Amygdala (tissue), 56 donors: ENCODE data around the gene GFAP.
A peak's percentile ranks its signal among the peaks of the same experiment; 100 is the strongest.

Source experiments
- DNase-seq, 56 donors: peaks; one replicate each; lab custom pipeline; 2025; lab: John Stamatoyannopoulos, UW

The GFAP gene

DNA sequence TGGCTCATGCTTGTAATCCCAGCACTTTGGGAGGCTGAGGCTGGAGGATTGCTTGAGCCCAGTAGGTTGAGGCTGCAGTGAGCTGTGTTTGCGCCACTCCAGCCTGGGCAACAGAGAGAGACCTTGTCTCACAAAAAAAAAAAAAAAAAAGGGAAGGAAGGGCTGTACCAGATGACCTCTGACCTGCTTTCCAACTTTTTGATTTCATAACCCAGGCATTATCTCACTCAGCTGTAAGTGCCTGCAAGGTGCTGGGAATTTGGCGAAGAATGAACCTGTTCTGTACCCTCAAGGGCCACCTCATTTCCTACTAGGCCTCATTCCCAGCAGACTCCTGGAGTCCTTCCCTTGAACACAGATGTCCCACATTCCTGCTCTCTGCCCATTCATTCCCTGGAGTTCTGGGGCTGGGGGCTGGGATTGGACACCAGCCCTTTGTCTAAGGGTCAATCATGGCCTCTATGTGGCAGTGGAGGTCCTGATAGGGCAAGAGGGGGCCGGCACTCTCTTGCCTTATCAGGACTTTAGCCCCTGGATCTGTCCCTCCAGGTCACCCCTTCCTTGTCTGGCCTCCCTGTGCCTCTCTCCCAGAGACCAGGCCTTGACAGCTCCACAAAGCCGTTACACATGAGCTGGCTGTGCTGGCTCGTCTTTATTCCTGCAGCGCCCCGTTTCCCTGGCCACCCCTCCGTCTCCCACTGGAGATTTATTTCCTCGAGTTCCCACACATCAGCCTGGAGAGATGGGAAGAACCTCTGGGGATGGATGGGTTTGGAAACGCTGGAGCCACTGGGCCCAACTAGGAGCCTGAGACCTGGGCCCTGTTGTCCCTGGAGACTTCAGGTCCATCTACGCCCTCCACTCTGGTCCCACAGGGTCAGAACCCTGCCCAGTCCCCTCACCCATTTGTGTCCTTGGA is 821 bp upstream of the GFAP start:
- peak in 8 of 56 donors; percentile 40 to 73 (median 62) for DNase-seq

- DNase-seq = peak in 1 of 56 donors; percentile 50
These were observed 515 bp downstream of the GFAP start for GRCh38 chr17:44914698-44915271.

GRCh38 chr17:44914148-44914547 is 1.2 kb downstream of the GFAP start:
- DNase-seq = peak in 1 of 56 donors; percentile 48

- DNase-seq = peak in 1 of 56 donors; percentile 43
These were observed 1.6 kb downstream of the GFAP start for GRCh38 chr17:44913676-44914075.

DNA sequence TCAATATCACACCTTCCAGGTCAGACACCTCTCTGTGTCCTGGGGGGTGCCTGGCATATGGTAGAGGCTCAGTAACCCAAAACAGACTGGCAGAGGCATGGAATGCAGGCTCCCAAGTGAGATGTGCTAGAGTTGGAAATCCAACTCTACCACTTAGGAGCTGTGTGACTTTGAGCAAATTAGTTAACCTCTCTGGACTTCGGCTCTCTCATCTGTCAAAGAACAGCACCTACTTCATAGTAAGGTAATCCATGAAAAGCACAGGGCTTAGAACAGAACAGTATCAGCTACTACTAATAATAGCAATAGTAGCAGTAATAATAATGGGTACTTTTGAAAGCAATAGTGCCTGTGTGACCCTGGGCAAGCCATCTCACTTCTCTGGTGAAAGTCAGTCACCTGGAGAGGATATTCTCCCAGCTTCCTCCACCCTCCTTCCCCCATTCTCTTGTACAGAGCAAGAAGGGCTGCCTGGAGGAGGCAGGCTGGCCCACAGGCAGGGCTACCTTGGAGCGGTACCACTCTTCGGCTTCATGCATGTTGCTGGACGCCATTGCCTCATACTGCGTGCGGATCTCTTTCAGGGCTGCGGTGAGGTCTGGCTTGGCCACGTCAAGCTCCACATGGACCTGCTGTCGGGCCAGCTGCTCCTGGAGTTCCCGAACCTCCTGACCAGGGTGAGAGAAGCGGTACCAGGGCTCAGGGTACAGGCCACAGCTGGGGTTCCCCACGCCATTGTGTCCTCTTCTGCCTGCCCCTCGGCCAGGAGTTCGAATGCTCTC is 2.3 kb downstream of the GFAP start:
- DNase-seq = peak in 2 of 56 donors; percentile 22 to 37

DNA sequence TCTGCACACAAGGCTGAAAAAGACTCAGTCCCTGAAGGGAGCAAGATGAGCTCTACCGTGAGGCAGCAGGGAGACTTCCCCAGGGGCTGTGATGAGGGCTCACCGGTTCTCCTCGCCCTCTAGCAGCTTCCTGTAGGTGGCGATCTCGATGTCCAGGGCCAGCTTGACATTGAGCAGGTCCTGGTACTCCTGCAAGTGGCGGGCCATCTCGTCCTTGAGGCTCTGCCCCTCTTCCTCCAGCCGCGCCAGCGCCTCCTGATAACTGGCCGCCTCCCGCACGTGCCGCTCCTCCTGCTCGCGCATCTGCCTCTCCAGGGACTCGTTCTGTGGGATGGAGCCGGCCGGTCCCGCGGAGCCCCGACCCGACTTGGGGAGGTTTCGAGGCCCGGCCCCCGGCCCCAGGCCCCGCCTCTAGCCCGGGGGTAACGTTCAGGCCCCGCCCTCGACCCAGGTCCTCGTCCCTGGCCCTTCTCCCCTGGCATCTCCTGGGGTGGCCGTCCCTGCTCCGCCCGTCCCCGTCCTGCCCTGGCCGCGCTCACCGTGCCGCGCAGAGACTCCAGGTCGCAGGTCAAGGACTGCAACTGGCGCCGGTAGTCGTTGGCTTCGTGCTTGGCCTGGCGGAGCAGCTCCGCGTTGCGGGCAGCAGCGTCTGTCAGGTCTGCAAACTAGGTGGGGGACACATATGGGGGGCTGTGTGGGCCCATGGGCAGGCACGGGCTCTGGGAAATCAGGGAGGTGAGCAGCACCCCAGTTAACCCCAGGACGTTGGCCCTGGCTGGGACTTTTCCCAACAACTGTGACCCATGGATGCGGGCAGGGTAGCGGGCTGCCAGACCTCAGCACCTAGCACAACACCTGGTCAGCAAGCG is 3.9 kb downstream of the GFAP start:
- peak in 13 of 56 donors; percentile 14 to 68 (median 53) for DNase-seq

DNA sequence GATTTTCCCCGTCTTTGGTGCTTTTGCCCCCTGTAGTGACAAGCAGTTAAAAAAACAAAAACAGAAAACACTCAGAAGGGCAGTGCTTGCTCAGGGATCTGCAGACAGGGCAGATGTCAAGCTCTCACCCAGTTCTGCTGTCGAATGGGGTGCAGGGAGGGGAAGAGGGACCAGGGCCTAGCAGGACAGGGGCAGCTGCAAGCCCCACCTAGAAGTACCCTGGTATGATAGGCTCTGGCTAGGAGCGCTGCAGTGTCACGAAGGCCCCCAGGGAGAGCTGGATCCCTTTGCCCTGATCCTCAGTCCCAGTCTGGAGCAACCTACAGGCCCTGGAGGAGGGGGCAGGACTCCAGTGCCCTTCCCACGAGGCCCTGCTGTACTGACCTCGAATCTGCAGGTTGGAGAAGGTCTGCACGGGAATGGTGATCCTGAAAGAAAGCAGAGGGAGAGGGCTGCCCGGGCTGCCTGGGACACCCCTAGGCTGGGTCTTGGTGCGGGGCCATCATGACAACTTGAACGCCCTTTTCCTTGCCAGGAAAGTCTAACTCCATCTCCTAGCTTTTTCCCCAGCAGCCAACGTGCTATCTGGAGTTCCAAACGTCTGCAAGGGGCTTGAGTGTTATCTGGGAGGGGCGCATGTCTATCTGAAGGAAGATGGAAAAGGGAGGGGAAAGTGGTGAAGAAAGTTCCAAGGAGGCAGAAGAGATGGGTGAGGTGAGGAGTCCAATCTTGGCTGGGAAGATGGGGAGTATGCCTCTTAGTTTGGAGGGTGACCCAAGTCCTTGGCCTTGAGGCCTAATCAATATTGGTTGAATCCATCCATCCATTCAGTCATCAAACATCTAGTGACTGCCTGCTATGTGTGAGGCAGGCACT is 4.8 kb downstream of the GFAP start:
- DNase-seq = no peak

- no peak for DNase-seq
These were observed 5.6 kb downstream of the GFAP start for GRCh38 chr17:44909681-44910144.

DNA sequence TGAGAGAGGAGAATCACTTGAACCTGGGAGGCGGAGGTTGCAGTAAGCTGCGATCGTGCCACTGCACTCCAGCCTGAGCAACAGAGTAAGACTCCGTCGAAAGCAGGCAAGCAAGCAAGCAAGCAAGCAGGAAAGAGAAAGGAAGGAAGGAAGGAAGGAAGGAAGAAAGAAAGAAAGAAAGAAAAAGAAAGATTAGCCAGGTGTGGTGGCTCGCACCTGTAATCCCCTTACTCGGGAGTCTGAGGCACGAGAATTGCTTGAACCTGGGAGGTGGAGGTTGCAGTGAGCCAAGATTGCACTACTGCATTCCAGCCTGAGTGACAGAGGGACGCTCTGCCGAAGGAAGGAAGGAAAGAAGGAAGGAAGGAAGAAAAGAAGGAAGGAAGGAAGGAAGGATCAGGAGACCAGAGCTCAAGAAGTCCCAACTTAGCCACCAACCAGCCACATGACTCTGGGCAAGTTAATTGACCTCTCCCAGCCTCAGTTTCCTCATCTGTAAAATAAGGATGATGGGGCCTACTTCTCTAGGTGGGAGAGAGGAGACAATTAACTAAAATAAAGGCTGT is 6.5 kb downstream of the GFAP start:
- DNase-seq = no peak

GRCh38 chr17:44907729-44908470 is 7.4 kb downstream of the GFAP start:
- no peak for DNase-seq

DNA sequence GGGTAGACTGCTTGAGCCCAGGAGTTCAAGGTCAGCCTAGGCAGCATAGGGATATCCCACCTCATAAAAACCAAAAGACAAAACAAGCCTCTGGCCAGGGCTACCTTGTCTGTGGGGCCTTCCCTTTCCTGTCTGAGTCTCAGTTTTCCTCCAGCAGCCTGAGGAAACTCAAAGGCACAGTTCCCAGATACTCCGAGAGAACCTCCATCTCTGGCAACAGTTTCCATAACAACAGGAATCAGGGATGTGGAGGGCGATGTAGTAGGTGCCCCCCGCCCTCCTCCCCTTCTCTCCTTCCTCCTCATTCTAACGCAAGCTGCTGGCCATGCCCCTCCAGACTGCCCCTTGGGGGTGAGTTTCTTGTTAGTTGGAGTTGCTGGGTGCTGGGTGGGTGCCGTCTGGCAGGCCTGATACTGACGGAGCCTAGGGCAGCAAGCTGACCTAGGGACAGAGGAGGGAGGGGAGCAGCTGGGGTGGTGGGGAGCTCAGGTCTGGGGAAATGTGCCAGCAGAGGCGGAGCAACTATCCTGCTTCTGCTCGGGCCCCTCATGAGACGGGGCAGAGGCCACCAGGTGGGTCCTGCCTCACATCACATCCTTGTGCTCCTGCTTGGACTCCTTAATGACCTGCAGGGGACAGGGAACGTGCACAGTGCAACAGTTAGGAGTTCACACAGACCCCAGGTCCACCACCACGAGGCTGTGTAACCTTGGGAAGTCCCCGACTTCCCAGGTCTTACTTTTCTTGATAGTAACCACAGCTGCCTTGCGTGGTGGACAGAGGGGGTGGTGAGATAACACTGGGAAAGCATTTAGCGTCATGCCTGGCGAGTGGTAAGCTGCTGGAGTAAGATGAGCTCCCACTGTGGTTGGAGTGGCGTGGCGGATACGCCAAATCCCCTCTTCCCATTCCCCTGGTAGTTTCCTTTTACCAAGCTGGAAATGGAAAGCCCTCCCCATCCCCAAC is 8.3 kb downstream of the GFAP start:
- peak in 3 of 56 donors; percentile 35 to 41 (median 37) for DNase-seq

DNA sequence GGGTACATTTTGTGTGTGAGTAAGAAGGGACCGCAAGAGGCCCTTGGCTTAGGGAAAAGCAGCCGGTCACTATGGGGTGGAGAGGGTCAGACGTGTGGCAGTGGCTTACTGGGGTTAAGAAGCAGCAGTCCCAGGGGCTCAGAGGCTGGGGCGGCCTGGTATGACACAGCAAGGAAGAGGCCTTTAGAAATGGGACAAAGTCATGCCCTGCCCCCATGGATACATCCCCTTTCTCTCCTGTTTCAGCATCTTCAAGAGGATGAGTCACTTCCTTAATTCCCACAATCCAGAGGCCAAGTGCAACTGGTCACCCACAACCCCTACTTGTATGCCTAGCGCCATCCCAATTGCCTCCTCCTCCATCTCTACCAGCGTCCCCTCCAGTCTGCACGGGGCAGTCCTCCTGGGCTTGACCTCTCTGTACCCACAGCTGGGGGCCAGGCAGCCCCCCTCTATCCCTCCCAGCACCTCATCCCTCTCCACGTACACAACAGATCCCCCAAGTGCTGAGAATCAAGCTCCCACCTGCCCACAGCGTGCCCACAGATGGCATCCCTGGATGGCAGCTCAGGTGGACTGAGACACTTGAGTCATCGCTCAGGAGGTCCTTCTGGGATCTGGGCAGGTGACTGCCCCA is 9.2 kb downstream of the GFAP start:
- peak in 1 of 56 donors; percentile 34 for DNase-seq

DNA sequence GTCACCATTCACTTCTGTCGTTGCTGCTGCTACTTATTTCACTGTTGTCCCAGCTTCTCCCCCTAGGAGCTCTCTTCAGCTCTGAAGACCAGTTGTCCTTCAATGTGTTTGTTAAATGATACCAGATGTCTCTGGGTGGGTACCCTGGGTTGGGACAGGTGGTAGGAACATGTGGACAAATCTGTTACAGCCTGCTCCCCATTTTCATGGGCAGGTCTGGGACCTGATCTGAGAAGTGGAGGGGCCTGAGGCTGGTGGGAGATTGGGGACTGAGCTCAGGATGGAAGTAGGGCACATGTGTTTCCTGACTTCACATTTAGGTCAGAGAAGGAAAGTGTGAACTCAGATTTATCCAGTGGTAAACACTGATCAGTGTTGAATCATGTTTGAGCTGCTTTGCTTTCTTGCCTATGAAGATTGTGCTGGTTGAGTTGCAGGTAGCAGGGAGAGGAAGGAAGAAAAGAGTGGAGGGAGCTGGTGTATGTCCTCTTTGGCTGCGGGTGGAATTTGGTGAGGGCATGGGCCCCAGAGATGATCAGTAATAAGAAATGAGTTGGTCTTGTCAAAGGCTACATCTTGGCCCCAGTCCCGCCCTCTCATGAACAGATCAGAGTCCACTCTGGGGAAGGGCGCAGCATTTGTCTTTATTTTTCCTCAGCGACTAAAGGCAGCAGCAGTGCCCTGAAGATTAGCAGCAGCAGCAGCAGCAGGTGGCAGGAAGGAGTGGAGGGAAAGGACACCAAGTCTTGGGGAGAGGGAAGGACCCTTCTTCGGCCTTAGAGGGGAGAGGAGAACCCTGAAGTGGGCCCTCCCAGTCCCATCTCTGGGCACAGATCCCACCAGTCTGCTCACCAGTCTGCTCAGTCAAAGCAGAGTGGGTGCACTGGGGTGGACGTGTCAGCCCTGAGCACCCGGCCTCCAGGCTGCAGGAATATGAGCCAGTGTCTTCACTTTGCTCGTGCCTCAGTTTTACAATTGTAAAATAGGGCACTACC is 10.0 kb downstream of the GFAP start:
- peak in 2 of 56 donors; percentile 28 to 81 for DNase-seq

GRCh38 chr17:44904001-44904984 is 11.0 kb downstream of the GFAP start:
- DNase-seq = peak in 9 of 56 donors; percentile 30 to 83 (median 39)
